SK-N-SH (cell line): ENCODE data around the gene ISYNA1. TPM values are rescaled to one million over a fixed set of nuclear protein-coding genes. Genes with fewer than 3 reads are reported as not detected.

Source experiments
- CTCF ChIA-PET: fragments of 300-600, 350-600 bp; formaldehyde crosslinking; extraction: SDS; loops from one replicate; lab custom pipeline; 2021; lab: Yijun Ruan, JAX
- POLR2A ChIA-PET: fragments of 350-600 bp; sonication (Branson Sonifier 250); formaldehyde crosslinking; extraction: SDS; loops from one replicate; lab custom pipeline; 2020; ENCODE audit warnings: antibody characterized with exemption, inconsistent platforms; lab: Yijun Ruan, JAX
- DNase-seq: peaks from one replicate; pipeline ENCODE4 v3.0.0; 2012
- H2AFZ ChIP-seq: fragments of 200-600 bp; sonication (generic); 2 replicates; pipeline ENCODE4 v1.8.1; 2016; ENCODE audit warnings: antibody characterized with exemption, mild to moderate bottlenecking, low read depth
- H3F3A ChIP-seq: fragments of 200-600 bp; sonication (generic); replicated peaks from 2 replicates; pipeline ENCODE3; 2016; ENCODE audit warnings: antibody characterized with exemption, mild to moderate bottlenecking; ENCODE audit not compliant: insufficient read depth
- H3K27ac ChIP-seq, 2 experiments: fragments of 200-500 bp in 1 of 2; fragments of 200-600 bp in 1 of 2; sonication (Bioruptor generic) in 1 of 2; sonication (generic), shearing (Covaris generic) in 1 of 2; 2 replicates each; pipeline versions ENCODE4 v1.5.1 to v1.6.1; 2014 to 2016; ENCODE audit warnings: low read depth in 2 of 2, inconsistent platforms in 1 of 2, low read length in 1 of 2, mild to moderate bottlenecking in 1 of 2, mixed read lengths in 1 of 2
- H3K27me3 ChIP-seq: fragments of 200-600 bp; sonication (generic), shearing (Covaris generic); 2 replicates; pipeline ENCODE4 v1.6.1; 2016; ENCODE audit warnings: mixed run types; ENCODE audit not compliant: insufficient read depth
- H3K36me3 ChIP-seq, 2 experiments: fragments of 200-500 bp in 1 of 2; fragments of 200-600 bp in 1 of 2; sonication (Bioruptor generic) in 1 of 2; sonication (generic) in 1 of 2; replicated peaks in 1 of 2; 2 replicates each; pipeline versions ENCODE3 to v1.5.1; 2014 to 2016; ENCODE audit warnings: low read length in 1 of 2, mild to moderate bottlenecking in 1 of 2; ENCODE audit not compliant: insufficient read depth in 2 of 2, control insufficient read depth in 1 of 2
- H3K4me1 ChIP-seq, 2 experiments: fragments of 200-500 bp in 1 of 2; fragments of 200-600 bp in 1 of 2; sonication (Bioruptor generic) in 1 of 2; sonication (generic), shearing (Covaris generic) in 1 of 2; 2 replicates each; pipeline versions ENCODE4 v1.5.1 to v1.6.1; 2014 to 2016; ENCODE audit warnings: low read depth in 1 of 2, low read length in 1 of 2, mixed run types in 1 of 2; ENCODE audit not compliant: insufficient read depth in 2 of 2, control insufficient read depth in 1 of 2
- H3K4me2 ChIP-seq: fragments of 200-600 bp; sonication (generic), shearing (Covaris generic); 2 replicates; pipeline ENCODE4 v1.6.1; 2017; ENCODE audit warnings: mixed run types
- H3K4me3 ChIP-seq, 2 experiments: fragments of 200-500 bp in 1 of 2; fragments of 200-600 bp in 1 of 2; sonication (Bioruptor generic) in 1 of 2; sonication (generic), shearing (Covaris generic) in 1 of 2; 2 replicates each; pipeline versions ENCODE4 v1.5.1 to v1.8.1; 2014 to 2016; ENCODE audit warnings: low read depth in 2 of 2, inconsistent platforms in 1 of 2, low read length in 1 of 2, mild to moderate bottlenecking in 1 of 2, mixed read lengths in 1 of 2, moderate library complexity in 1 of 2
- H3K79me2 ChIP-seq: fragments of 200-600 bp; sonication (generic); 2 replicates; pipeline ENCODE4 v1.8.1; 2017; ENCODE audit warnings: mild to moderate bottlenecking; ENCODE audit not compliant: insufficient read depth
- H3K9ac ChIP-seq: fragments of 200-600 bp; sonication (generic); 2 replicates; pipeline ENCODE4 v1.6.1; 2017; ENCODE audit warnings: mixed run types
- H3K9me2 ChIP-seq: fragments of 200-600 bp; sonication (generic); 2 replicates; pipeline ENCODE4 v1.6.1; 2017; ENCODE audit warnings: mixed run types
- H3K9me3 ChIP-seq: fragments of 200-600 bp; sonication (generic); 2 replicates; pipeline ENCODE4 v1.6.1; 2017; ENCODE audit warnings: mixed run types, mild to moderate bottlenecking, moderate library complexity
- H4K20me1 ChIP-seq: fragments of 200-600 bp; sonication (generic); 2 replicates; pipeline ENCODE4 v1.6.1; 2017; ENCODE audit warnings: mild to moderate bottlenecking, mixed run types; ENCODE audit not compliant: insufficient read depth
- CHD2 ChIP-seq: fragments of 150-350 bp; IDR thresholded peaks from 2 replicates; pipeline ENCODE4 v1.6.1; 2018; ENCODE audit warnings: low read length; ENCODE audit not compliant: partially characterized antibody
- EP300 ChIP-seq, 2 experiments: IDR thresholded peaks; 2 replicates each; pipeline versions ENCODE4 v1.4.0 to v1.6.1; 2012; ENCODE audit warnings: borderline replicate concordance in 1 of 2, low read depth in 1 of 2, low read length in 1 of 2
- EZH2phosphoT487 ChIP-seq: fragments of 200-600 bp; sonication (generic); IDR thresholded peaks from 2 replicates; pipeline ENCODE4 v1.6.1; 2017; ENCODE audit warnings: low read depth, mixed run types, mild to moderate bottlenecking, antibody characterized with exemption, moderate library complexity, borderline replicate concordance
- FOXJ3 ChIP-seq: sonication (generic); formaldehyde crosslinking; IDR thresholded peaks from 2 replicates; pipeline ENCODE4 v1.5.1; 2020; ENCODE audit warnings: mild to moderate bottlenecking, missing genetic modification reagents
- FOXM1 ChIP-seq: IDR thresholded peaks from 2 replicates; pipeline ENCODE4 v1.4.0; 2012; ENCODE audit warnings: low read depth, mild to moderate bottlenecking
- GABPA ChIP-seq: IDR thresholded peaks from 2 replicates; pipeline ENCODE4 v1.4.0; 2012; ENCODE audit warnings: low read depth, mild to moderate bottlenecking
- MEF2A ChIP-seq: IDR thresholded peaks from 2 replicates; pipeline ENCODE4 v1.4.0; 2012; ENCODE audit warnings: low read depth, borderline replicate concordance
- NFIC ChIP-seq: IDR thresholded peaks from 2 replicates; pipeline ENCODE4 v1.4.0; 2012; ENCODE audit warnings: borderline replicate concordance
- NRF1 ChIP-seq: IDR thresholded peaks from 2 replicates; pipeline ENCODE4 v1.6.1; 2012; ENCODE audit warnings: low read depth, mild to moderate bottlenecking, low read length
- POLR2AphosphoS5 ChIP-seq: IDR thresholded peaks from 2 replicates; pipeline ENCODE4 v1.6.1; 2012; ENCODE audit warnings: low read depth, low read length
- RFX5 ChIP-seq: IDR thresholded peaks from 2 replicates; pipeline ENCODE4 v1.6.1; 2012; ENCODE audit warnings: mild to moderate bottlenecking, improper control_type of control experiment, low read length
- TAF1 ChIP-seq: IDR thresholded peaks from 2 replicates; pipeline ENCODE4 v1.6.1; 2012; ENCODE audit warnings: low read depth, mild to moderate bottlenecking, low read length, moderate library complexity, borderline replicate concordance
- TCF12 ChIP-seq: IDR thresholded peaks from 2 replicates; pipeline ENCODE4 v1.4.0; 2012
- TEAD4 ChIP-seq: IDR thresholded peaks from 2 replicates; pipeline ENCODE4 v1.4.0; 2012; ENCODE audit warnings: mild to moderate bottlenecking, borderline replicate concordance; ENCODE audit not compliant: insufficient read depth
- WGBS: methylation state at CpG from one replicate; pipeline ENCODE4 v1.1.6; 2017; ENCODE audit warnings: low lambda C conversion rate; 5-methylcytosine and 5-hydroxymethylcytosine counted together
- polyA plus RNA-seq, 3 experiments: library from polyadenylated mRNA; depleted of rRNA; stranded (reverse); fragments of >200 nt; gene quantifications; 2 replicates each; pipeline ENCODE4 v1.2.3, GENCODE V29; 2012
- TF ChIP-seq, protein P1 (sequence below): fragments of 150-350 bp; IDR thresholded peaks from 2 replicates; pipeline ENCODE4 v1.6.1; 2016; ENCODE audit warnings: mild to moderate bottlenecking, low read depth, low read length

The ISYNA1 gene
- polyA plus RNA-seq, 1 of the 3 experiments (the other 2 are of a cell fraction) = 48.0 TPM

DNA sequence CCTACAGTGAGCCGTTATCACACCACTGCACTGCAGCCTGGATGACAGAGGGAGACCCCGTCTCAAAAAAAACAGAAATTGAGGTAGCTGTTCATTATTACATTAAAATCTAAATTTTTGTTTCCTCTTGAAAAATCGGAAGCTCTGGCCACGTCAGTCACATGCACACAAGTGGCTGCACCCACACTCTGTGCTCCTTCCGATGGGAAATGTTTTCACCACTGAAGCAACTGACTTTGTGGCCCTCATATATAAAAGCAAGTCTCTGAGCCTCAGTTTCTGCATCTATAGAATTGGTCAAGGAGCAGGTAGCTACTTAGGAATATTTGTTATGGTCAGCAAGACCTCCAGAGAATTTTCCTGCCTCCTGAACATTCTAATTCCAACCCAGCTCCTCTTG lies 45.0 kb downstream of the ISYNA1 start:
- Histone ChIP-seq H3K79me2 (no peaks in the 10 kb centered on the region; the same call in 1 of the 2 replicates), H4K20me1 (no peaks in the 10 kb centered on the region; the same call in 1 of the 2 replicates), H3K9me3 (no peaks in the 10 kb centered on the region), H2AFZ (no peak overlapping the region), H3K9ac (no peak overlapping the region), H3K4me2 (no peak overlapping the region), H3K4me3 (no peak overlapping the region), H3F3A (peaks cover 8% of the 10 kb centered on the region), H3K9me2 (no peaks in the 10 kb centered on the region), H3K27ac (no peak overlapping the region), H3K27me3 (no peaks in the 10 kb centered on the region), H3K36me3 (peaks cover 3 to 6% of the 10 kb centered on the region in 2 experiments), H3K4me1 (peaks cover 0 to 7% of the 10 kb centered on the region in 2 experiments; a peak in 1 of 4 replicates)
- no peak for DNase-seq
- ChIA-PET POLR2A (interaction anchor here (0.6 kb wide), 1 partner anchor 120 kb away, joined by 3 read pairs; no protein-coding TSS in a partner anchor), CTCF (interaction anchor here (0.8 to 1.4 kb wide), 4 partner anchors 9 to 113 kb away, joined by 3 to 5 read pairs (median 4); no protein-coding TSS in a partner anchor)
- no peak for TF ChIP-seq TEAD4
- no peak for TF ChIP-seq GABPA
- TF ChIP-seq POLR2AphosphoS5 = no peak
- TF ChIP-seq EZH2phosphoT487 = no peak
- no peak for TF ChIP-seq NRF1
- TF ChIP-seq FOXM1 = no peak
- no peak for TF ChIP-seq CHD2
- TF ChIP-seq RFX5 = no peak
- 84% methylated on average over 5 of the region's 5 CpGs for WGBS

DNA sequence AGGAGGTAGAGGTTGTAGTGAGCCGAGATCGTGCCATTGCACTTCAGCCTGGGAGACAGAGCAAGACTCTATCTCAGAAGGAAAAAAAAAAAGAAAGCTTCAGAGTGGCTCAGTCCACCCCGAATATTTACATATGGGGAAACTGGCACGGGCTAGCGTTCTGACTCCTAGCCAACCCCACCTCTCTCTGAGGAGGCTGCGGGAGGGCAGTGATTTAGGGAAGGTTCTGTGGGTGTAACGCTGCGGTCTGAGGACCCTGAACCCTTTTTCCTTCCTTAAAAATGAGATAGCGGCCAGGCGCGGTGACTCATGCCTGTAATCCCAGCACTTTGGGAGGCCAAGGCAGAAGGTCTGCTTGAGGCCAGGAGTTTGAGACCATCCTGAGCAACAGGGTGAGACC lies 45.5 kb downstream of the ISYNA1 start:
- no peaks in the 10 kb centered on the region for H3K9me2 ChIP-seq
- H3K9me3 ChIP-seq = no peaks in the 10 kb centered on the region
- WGBS = 86% methylated on average over 11 of the region's 11 CpGs
- no peak for DNase-seq
- TF ChIP-seq NFIC = no peak
- TF ChIP-seq MEF2A = no peak
- TF ChIP-seq, protein P1, sequence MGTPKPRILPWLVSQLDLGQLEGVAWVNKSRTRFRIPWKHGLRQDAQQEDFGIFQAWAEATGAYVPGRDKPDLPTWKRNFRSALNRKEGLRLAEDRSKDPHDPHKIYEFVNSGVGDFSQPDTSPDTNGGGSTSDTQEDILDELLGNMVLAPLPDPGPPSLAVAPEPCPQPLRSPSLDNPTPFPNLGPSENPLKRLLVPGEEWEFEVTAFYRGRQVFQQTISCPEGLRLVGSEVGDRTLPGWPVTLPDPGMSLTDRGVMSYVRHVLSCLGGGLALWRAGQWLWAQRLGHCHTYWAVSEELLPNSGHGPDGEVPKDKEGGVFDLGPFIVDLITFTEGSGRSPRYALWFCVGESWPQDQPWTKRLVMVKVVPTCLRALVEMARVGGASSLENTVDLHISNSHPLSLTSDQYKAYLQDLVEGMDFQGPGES = no peak
- no peak for TF ChIP-seq EP300 (IDR thresholded peaks at IDR 0.05; ENCODE audit: borderline replicate concordance in 1 of 2, low read depth in 1 of 2, low read length in 1 of 2)
- no peak for TF ChIP-seq GABPA
- no peak for TF ChIP-seq FOXJ3 (CRISPR knock-in tag)
- no peak for TF ChIP-seq TCF12
- no peak for TF ChIP-seq TAF1
- POLR2A ChIA-PET = no interaction called here
- H3K4me1 ChIP-seq = peaks cover 0 to 7% of the 10 kb centered on the region in 2 experiments; a peak in 1 of 4 replicates
- no peak overlapping the region for H3K4me2 ChIP-seq
- no peaks in the 10 kb centered on the region; the same call in 1 of the 2 replicates for H3K79me2 ChIP-seq
- H3K9ac ChIP-seq = no peak overlapping the region
- no peaks in the 10 kb centered on the region for H3K27me3 ChIP-seq
- no peak overlapping the region for H3K4me3 ChIP-seq
- peaks cover 9% of the 10 kb centered on the region for H3F3A ChIP-seq
- CTCF ChIA-PET = interaction anchor here (0.8 to 8.6 kb wide), 6 partner anchors 10 to 113 kb away, joined by 3 to 160 read pairs (median 4); no protein-coding TSS in a partner anchor
- H2AFZ ChIP-seq = no peak overlapping the region
- H3K36me3 ChIP-seq = peaks cover 3 to 6% of the 10 kb centered on the region in 2 experiments
- H3K27ac ChIP-seq = no peak overlapping the region
- H4K20me1 ChIP-seq = no peaks in the 10 kb centered on the region; the same call in 1 of the 2 replicates
